ENCODE results near the gene TSPEAR. TPM values are rescaled to one million over a fixed set of nuclear protein-coding genes. Genes with fewer than 3 reads are reported as not detected.
"Not testable (repeated sequence)": the region's sequence is repeated elsewhere in the genome, so short reads cannot be mapped to it uniquely, and the experiment has no call there.

TSPEAR gene
- total RNA-seq, 4 donors from 2014 or later = 0.19 TPM; not detected in 3

- ATAC-seq (ENCODE audit: low FRiP score) (no peak), DNase-seq (ENCODE audit: low spot score) (no peak)
- TF ChIP-seq CTCF (IDR thresholded peaks at IDR 0.05) = no peak
Measured at GRCh38 chr21:44507673-44508425, 203.5 kb downstream of the TSPEAR start.

GRCh38 chr21:44506279-44507255, 204.8 kb downstream of the TSPEAR start:
- DNase-seq (ENCODE audit: low spot score) (no peak), ATAC-seq (ENCODE audit: low FRiP score) (no peak)
- TF ChIP-seq CTCF (IDR thresholded peaks at IDR 0.05) = no peak

- ATAC-seq (ENCODE audit: low FRiP score) (no peak), DNase-seq (ENCODE audit: low spot score) (no peak)
- TF ChIP-seq CTCF (IDR thresholded peaks at IDR 0.05) = no peak
Measured at GRCh38 chr21:44505673-44506278, 205.6 kb downstream of the TSPEAR start.

GRCh38 chr21:44503901-44504399, 207.4 kb downstream of the TSPEAR start:
- DNase-seq (ENCODE audit: low spot score) = no peak
- TF ChIP-seq CTCF (IDR thresholded peaks at IDR 0.05) = no peak
- no peak for ATAC-seq (ENCODE audit: low FRiP score)

GRCh38 chr21:44503006-44503889, 208.1 kb downstream of the TSPEAR start:
- ATAC-seq (ENCODE audit: low FRiP score); DNase-seq (ENCODE audit: low spot score): not testable (repeated sequence)

GRCh38 chr21:44502171-44502958, 209.0 kb downstream of the TSPEAR start:
- DNase-seq (ENCODE audit: low spot score) = no peak
- ATAC-seq (ENCODE audit: low FRiP score) = no peak
- no peak for TF ChIP-seq CTCF (IDR thresholded peaks at IDR 0.05)
